SK-N-SH (cell line): Measurements from ENCODE around the gene UFSP2. TPM values are rescaled to one million over a fixed set of nuclear protein-coding genes. Genes with fewer than 3 reads are reported as not detected.

Experiments used
- CTCF ChIA-PET: fragments of 300-600, 350-600 bp; formaldehyde crosslinking; extraction: SDS; loops from one replicate; lab custom pipeline; 2021; lab: Yijun Ruan, JAX
- POLR2A ChIA-PET: fragments of 350-600 bp; sonication (Branson Sonifier 250); formaldehyde crosslinking; extraction: SDS; loops from one replicate; lab custom pipeline; 2020; ENCODE audit warnings: antibody characterized with exemption, inconsistent platforms; lab: Yijun Ruan, JAX
- DNase-seq: peaks from one replicate; pipeline ENCODE4 v3.0.0; 2012
- H2AFZ ChIP-seq: fragments of 200-600 bp; sonication (generic); 2 replicates; pipeline ENCODE4 v1.8.1; 2016; ENCODE audit warnings: antibody characterized with exemption, mild to moderate bottlenecking, low read depth
- H3F3A ChIP-seq: fragments of 200-600 bp; sonication (generic); replicated peaks from 2 replicates; pipeline ENCODE3; 2016; ENCODE audit warnings: antibody characterized with exemption, mild to moderate bottlenecking; ENCODE audit not compliant: insufficient read depth
- H3K27ac ChIP-seq, 2 experiments: fragments of 200-500 bp in 1 of 2; fragments of 200-600 bp in 1 of 2; sonication (Bioruptor generic) in 1 of 2; sonication (generic), shearing (Covaris generic) in 1 of 2; 2 replicates each; pipeline versions ENCODE4 v1.5.1 to v1.6.1; 2014 to 2016; ENCODE audit warnings: low read depth in 2 of 2, inconsistent platforms in 1 of 2, low read length in 1 of 2, mild to moderate bottlenecking in 1 of 2, mixed read lengths in 1 of 2
- H3K27me3 ChIP-seq: fragments of 200-600 bp; sonication (generic), shearing (Covaris generic); 2 replicates; pipeline ENCODE4 v1.6.1; 2016; ENCODE audit warnings: mixed run types; ENCODE audit not compliant: insufficient read depth
- H3K36me3 ChIP-seq, 2 experiments: fragments of 200-500 bp in 1 of 2; fragments of 200-600 bp in 1 of 2; sonication (Bioruptor generic) in 1 of 2; sonication (generic) in 1 of 2; replicated peaks in 1 of 2; 2 replicates each; pipeline versions ENCODE3 to v1.5.1; 2014 to 2016; ENCODE audit warnings: low read length in 1 of 2, mild to moderate bottlenecking in 1 of 2; ENCODE audit not compliant: insufficient read depth in 2 of 2, control insufficient read depth in 1 of 2
- H3K4me1 ChIP-seq, 2 experiments: fragments of 200-500 bp in 1 of 2; fragments of 200-600 bp in 1 of 2; sonication (Bioruptor generic) in 1 of 2; sonication (generic), shearing (Covaris generic) in 1 of 2; 2 replicates each; pipeline versions ENCODE4 v1.5.1 to v1.6.1; 2014 to 2016; ENCODE audit warnings: low read depth in 1 of 2, low read length in 1 of 2, mixed run types in 1 of 2; ENCODE audit not compliant: insufficient read depth in 2 of 2, control insufficient read depth in 1 of 2
- H3K4me2 ChIP-seq: fragments of 200-600 bp; sonication (generic), shearing (Covaris generic); 2 replicates; pipeline ENCODE4 v1.6.1; 2017; ENCODE audit warnings: mixed run types
- H3K4me3 ChIP-seq, 2 experiments: fragments of 200-500 bp in 1 of 2; fragments of 200-600 bp in 1 of 2; sonication (Bioruptor generic) in 1 of 2; sonication (generic), shearing (Covaris generic) in 1 of 2; 2 replicates each; pipeline versions ENCODE4 v1.5.1 to v1.8.1; 2014 to 2016; ENCODE audit warnings: low read depth in 2 of 2, inconsistent platforms in 1 of 2, low read length in 1 of 2, mild to moderate bottlenecking in 1 of 2, mixed read lengths in 1 of 2, moderate library complexity in 1 of 2
- H3K79me2 ChIP-seq: fragments of 200-600 bp; sonication (generic); 2 replicates; pipeline ENCODE4 v1.8.1; 2017; ENCODE audit warnings: mild to moderate bottlenecking; ENCODE audit not compliant: insufficient read depth
- H3K9ac ChIP-seq: fragments of 200-600 bp; sonication (generic); 2 replicates; pipeline ENCODE4 v1.6.1; 2017; ENCODE audit warnings: mixed run types
- H3K9me2 ChIP-seq: fragments of 200-600 bp; sonication (generic); 2 replicates; pipeline ENCODE4 v1.6.1; 2017; ENCODE audit warnings: mixed run types
- H3K9me3 ChIP-seq: fragments of 200-600 bp; sonication (generic); 2 replicates; pipeline ENCODE4 v1.6.1; 2017; ENCODE audit warnings: mixed run types, mild to moderate bottlenecking, moderate library complexity
- H4K20me1 ChIP-seq: fragments of 200-600 bp; sonication (generic); 2 replicates; pipeline ENCODE4 v1.6.1; 2017; ENCODE audit warnings: mild to moderate bottlenecking, mixed run types; ENCODE audit not compliant: insufficient read depth
- EP300 ChIP-seq, 2 experiments: IDR thresholded peaks; 2 replicates each; pipeline versions ENCODE4 v1.4.0 to v1.6.1; 2012; ENCODE audit warnings: borderline replicate concordance in 1 of 2, low read depth in 1 of 2, low read length in 1 of 2
- FOSL2 ChIP-seq: IDR thresholded peaks from 2 replicates; pipeline ENCODE4 v1.4.0; 2012; ENCODE audit warnings: low read depth, mild to moderate bottlenecking, moderate library complexity, borderline replicate concordance
- FOXJ3 ChIP-seq: sonication (generic); formaldehyde crosslinking; IDR thresholded peaks from 2 replicates; pipeline ENCODE4 v1.5.1; 2020; ENCODE audit warnings: mild to moderate bottlenecking, missing genetic modification reagents
- GATA2 ChIP-seq: sonication (generic); formaldehyde crosslinking; IDR thresholded peaks from 2 replicates; pipeline ENCODE4 v1.5.0; 2020; ENCODE audit warnings: mild to moderate bottlenecking, missing genetic modification reagents
- IRF3 ChIP-seq: fragments of 150-350 bp; IDR thresholded peaks from 2 replicates; pipeline ENCODE4 v1.6.1; 2016; ENCODE audit warnings: mild to moderate bottlenecking, low read depth, low read length
- MEF2A ChIP-seq: IDR thresholded peaks from 2 replicates; pipeline ENCODE4 v1.4.0; 2012; ENCODE audit warnings: low read depth, borderline replicate concordance
- NFIC ChIP-seq: IDR thresholded peaks from 2 replicates; pipeline ENCODE4 v1.4.0; 2012; ENCODE audit warnings: borderline replicate concordance
- REST ChIP-seq: IDR thresholded peaks from 2 replicates; pipeline ENCODE4 v1.6.1; 2012; ENCODE audit warnings: mild to moderate bottlenecking, low read depth, low read length, moderate library complexity
- TCF12 ChIP-seq: IDR thresholded peaks from 2 replicates; pipeline ENCODE4 v1.4.0; 2012
- WGBS: methylation state at CpG from one replicate; pipeline ENCODE4 v1.1.6; 2017; ENCODE audit warnings: low lambda C conversion rate; 5-methylcytosine and 5-hydroxymethylcytosine counted together
- polyA plus RNA-seq, 3 experiments: library from polyadenylated mRNA; depleted of rRNA; stranded (reverse); fragments of >200 nt; gene quantifications; 2 replicates each; pipeline ENCODE4 v1.2.3, GENCODE V29; 2012

UFSP2 gene
- polyA plus RNA-seq, 1 of the 3 experiments (the other 2 are of a cell fraction) = 15.5 TPM

GRCh38 chr4:185408432-185408831 lies 17.3 kb downstream of the UFSP2 start (continued):
- TF ChIP-seq EP300 (IDR thresholded peaks at IDR 0.05; ENCODE audit: borderline replicate concordance in 1 of 2, low read depth in 1 of 2, low read length in 1 of 2) (no peak), IRF3 (no peak), GATA2 (CRISPR knock-in tag) (no peak), REST (no peak), FOXJ3 (CRISPR knock-in tag) (no peak)

- no peak overlapping the region for H3K9ac ChIP-seq
- H3K9me3 ChIP-seq = no peaks in the 10 kb centered on the region
- peaks cover 50 to 51% of the 10 kb centered on the region in 2 experiments for H3K36me3 ChIP-seq
- no peaks in the 10 kb centered on the region for H3K4me1 ChIP-seq
- no peak for DNase-seq
- ChIA-PET CTCF (interaction anchor here (1.3 kb wide), 1 partner anchor 632 kb away, joined by 6 read pairs; no protein-coding TSS in a partner anchor), POLR2A (interaction anchor here (1.2 to 1.7 kb wide), 3 partner anchors 9 to 10 kb away, joined by 3 to 6 read pairs (median 3); partner anchors contain the start of genes ANKRD37 and LRP2BP)
- TF ChIP-seq MEF2A (no peak), TCF12 (no peak), FOSL2 (no peak), EP300 (IDR thresholded peaks at IDR 0.05; ENCODE audit: borderline replicate concordance in 1 of 2, low read depth in 1 of 2, low read length in 1 of 2) (no peak), NFIC (no peak)
- H3K9me2 ChIP-seq = no peaks in the 10 kb centered on the region
- H3K79me2 ChIP-seq = no peaks in the 10 kb centered on the region
- no peaks in the 10 kb centered on the region for H3K27me3 ChIP-seq
- no peak overlapping the region for H2AFZ ChIP-seq
- WGBS = 94% methylated on average over 6 of the region's 6 CpGs
- no peak overlapping the region for H3K27ac ChIP-seq
- H3K4me2 ChIP-seq = no peak overlapping the region
- peaks cover 21% of the 10 kb centered on the region for H3F3A ChIP-seq
- H4K20me1 ChIP-seq = no peaks in the 10 kb centered on the region
- no peak overlapping the region for H3K4me3 ChIP-seq
Measured at GRCh38 chr4:185405296-185405999, 20.3 kb downstream of the UFSP2 start.
